GM12872 (cell line): Measurements from ENCODE around the gene FAM149B1.

Experiments used
- TF ChIP-seq, protein P1 (sequence below): IDR thresholded peaks from 3 replicates; pipeline ENCODE4 v1.5.1; 2011; ENCODE audit warnings: low read depth, mild to moderate bottlenecking, low read length, moderate library complexity; ENCODE audit not compliant: insufficient read depth

FAM149B1 gene

DNA sequence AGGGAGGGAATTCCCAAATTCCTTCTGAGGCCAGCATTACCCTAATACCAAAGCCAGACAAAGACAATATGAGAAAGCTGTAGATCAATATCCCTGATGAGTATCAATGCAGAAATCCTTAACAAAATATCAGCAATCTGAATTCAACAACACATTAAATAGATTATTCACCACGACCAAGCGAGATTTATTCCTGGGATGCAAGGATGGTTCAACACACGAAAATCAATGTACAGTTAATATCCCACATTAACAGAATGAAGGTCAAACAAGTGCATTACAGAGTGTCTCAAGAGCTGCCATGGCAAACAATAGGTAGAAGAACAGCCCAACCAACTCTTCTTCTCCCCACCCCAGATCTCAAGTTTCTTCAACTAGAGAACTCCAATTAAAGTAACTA, 6.3 kb upstream of the FAM149B1 start:
- TF ChIP-seq, protein P1, sequence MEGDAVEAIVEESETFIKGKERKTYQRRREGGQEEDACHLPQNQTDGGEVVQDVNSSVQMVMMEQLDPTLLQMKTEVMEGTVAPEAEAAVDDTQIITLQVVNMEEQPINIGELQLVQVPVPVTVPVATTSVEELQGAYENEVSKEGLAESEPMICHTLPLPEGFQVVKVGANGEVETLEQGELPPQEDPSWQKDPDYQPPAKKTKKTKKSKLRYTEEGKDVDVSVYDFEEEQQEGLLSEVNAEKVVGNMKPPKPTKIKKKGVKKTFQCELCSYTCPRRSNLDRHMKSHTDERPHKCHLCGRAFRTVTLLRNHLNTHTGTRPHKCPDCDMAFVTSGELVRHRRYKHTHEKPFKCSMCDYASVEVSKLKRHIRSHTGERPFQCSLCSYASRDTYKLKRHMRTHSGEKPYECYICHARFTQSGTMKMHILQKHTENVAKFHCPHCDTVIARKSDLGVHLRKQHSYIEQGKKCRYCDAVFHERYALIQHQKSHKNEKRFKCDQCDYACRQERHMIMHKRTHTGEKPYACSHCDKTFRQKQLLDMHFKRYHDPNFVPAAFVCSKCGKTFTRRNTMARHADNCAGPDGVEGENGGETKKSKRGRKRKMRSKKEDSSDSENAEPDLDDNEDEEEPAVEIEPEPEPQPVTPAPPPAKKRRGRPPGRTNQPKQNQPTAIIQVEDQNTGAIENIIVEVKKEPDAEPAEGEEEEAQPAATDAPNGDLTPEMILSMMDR: no peak

DNA sequence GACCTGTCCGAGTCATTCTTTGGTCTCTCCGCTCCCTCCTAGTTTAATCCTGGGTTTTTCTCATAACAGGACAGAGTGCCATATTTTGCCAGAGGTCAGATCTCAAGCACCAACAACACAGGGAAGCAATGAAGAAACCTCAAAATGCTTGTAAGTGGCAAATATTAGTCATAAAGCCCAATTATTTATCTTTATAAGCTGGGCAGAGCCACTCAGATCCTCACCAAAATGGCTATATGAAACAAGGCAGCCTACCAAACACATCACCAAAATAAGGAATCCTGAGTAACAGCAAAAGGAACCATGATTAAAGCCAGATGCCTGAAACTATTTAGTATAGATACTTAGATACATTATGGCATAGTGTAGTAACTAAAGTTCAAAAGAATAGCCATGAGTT, 4.8 kb upstream of the FAM149B1 start:
- TF ChIP-seq, protein P1: no peak

DNA sequence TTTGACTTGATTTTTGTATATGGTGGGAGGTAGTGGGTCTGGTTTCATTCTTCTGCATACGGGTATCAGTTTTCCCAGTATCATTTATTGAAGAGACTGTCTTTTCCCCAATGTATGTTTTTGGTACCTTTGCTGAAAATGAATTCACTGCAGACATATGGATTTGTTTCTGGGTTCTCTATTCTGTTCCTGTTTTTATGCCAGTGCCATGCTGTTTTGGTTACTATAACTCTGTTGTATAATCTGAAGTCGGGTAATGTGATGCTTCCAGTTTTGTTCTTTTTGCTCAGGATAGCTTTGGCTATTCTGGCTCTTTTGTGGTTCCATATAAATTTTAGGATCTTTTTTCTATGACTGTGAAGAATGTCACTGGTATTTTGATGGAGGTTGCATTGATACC, 947 bp upstream of the FAM149B1 start:
- TF ChIP-seq, protein P1: no peak

DNA sequence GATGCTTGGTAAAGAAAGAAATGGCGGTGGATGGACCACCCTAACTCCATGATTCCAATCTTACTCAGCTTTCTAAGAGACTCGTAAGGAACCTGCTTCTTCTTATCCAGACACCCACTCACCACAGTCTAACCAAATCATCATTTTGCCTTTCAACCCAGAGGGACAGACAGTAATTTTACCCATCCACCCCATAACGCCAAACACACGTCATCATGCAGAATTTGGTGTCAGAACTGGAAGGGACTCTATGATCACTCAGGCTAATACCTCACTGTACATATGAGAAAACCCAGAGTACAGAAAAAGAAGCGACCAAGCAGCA, 499 bp upstream of the FAM149B1 start:
- TF ChIP-seq, protein P1: no peak

DNA sequence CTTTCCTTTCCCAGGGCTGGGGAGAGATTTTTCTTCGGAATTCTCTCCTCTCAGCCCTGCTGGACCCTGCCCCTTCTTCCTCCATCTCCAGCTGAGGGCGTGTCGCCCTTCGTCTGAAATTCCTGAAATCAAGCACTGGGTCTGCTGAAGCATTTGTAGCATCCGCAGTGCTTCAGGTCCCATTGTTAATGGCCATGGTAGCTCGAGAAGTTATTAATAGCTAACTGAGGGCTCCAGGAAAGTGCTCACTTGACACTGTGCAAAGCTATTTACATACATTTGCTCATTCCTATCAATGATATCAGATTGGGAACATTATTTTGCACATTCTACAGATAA, 515 bp downstream of the FAM149B1 start:
- TF ChIP-seq, protein P1: no peak

DNA sequence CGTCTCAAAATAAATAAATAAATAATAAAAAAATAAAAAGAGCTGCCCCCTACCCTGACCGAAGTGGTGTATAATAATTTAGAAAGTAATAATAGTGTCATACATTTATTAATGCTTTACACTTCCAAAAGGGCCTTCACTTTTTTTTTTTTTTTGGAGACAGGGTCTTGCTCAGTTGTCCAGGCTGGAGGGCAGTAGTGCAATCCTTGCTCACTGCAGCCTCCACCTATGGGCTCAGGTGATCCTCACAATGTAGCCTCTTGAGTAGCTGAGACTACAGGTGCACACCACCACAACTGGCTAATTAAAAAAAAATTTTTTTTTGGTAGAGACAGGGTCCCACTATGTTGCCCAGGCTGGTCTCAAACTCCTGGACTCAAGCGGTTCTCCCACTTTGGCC, 1.4 kb downstream of the FAM149B1 start:
- TF ChIP-seq, protein P1: no peak

DNA sequence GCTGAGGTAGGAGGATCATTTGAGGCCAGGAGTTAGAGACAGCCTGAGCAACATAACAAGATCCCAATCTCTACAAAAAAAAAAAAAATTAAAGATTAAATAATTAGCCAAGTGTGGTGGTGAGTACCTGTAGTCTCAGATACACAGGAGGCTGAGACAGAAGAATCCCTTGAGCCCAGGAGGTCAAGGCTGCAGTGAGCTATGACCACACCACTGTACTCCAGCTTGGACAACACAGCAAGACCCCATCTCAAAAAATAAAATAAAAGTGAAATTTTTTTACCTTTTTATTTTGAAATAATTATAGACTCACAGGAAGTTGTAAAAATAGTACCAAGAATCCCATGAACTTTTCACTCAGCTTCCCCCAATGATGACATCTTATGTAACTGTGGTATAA, 4.9 kb downstream of the FAM149B1 start:
- TF ChIP-seq, protein P1: no peak
